Right atrium auricular region (tissue), 2 donors: ENCODE data around the gene HILPDA. TPM values are rescaled to one million over a fixed set of nuclear protein-coding genes. Genes with fewer than 3 reads are reported as not detected.

Experiments
- DNase-seq: peaks from one replicate; pipeline ENCODE4 v3.0.0-alpha.2; 2019; ENCODE audit warnings: low spot score
- H3K27ac ChIP-seq, 2 donors: fragments of 200-600 bp; sonication (generic); 1 replicate in 1 of 2; 2 replicates in 1 of 2; pipeline ENCODE4 v1.5.1; 2016 to 2019
- H3K27me3 ChIP-seq, 2 donors: fragments of 200-600 bp; sonication (generic); one replicate each; pipeline versions ENCODE4 v1.5.1 to v1.6.0; 2017 to 2019
- H3K36me3 ChIP-seq: fragments of 200-600 bp; sonication (generic); one replicate; pipeline ENCODE4 v1.5.1; 2016
- H3K4me1 ChIP-seq, 2 donors: fragments of 200-600 bp; sonication (generic); one replicate each; pipeline versions ENCODE4 v1.5.1 to v1.6.0; 2017 to 2019
- H3K4me3 ChIP-seq, 2 donors: fragments of 200-600 bp; sonication (generic); 1 replicate in 1 of 2; 2 replicates in 1 of 2; pipeline ENCODE4 v1.5.1; 2017 to 2019; ENCODE audit warnings: mild to moderate bottlenecking in 1 of 2, moderate library complexity in 1 of 2
- H3K9me3 ChIP-seq, 2 donors: fragments of 200-600 bp; sonication (generic); one replicate each; pipeline ENCODE4 v1.5.1; 2019
- CTCF ChIP-seq, 2 donors: fragments of 200-600 bp; sonication (generic); IDR thresholded peaks; one replicate each; pipeline ENCODE4 v1.5.1; 2019; ENCODE audit warnings: antibody characterized with exemption in 2 of 2
- total RNA-seq, 2 donors: library from RNA; depleted of rRNA; stranded (reverse); fragments of >200 nt; gene quantifications; one replicate each; pipeline ENCODE4 v1.1.0, GENCODE V29; 2016

The HILPDA gene
- total RNA-seq, 2 donors from 2014 or later, result 4.2 to 7.4 TPM

- TF ChIP-seq CTCF (IDR thresholded peaks at IDR 0.05), result no peak
- H3K4me1 ChIP-seq, result peaks cover 0 to 51% of the 10 kb centered on the region in 2 donors
- no peaks in the 10 kb centered on the region for H3K36me3 ChIP-seq
- no peaks in the 10 kb centered on the region for H3K27me3 ChIP-seq
- H3K9me3 ChIP-seq, result no peaks in the 10 kb centered on the region
- peak overlapping the region; percentile 52 to 71 for H3K4me3 ChIP-seq
- peak; percentile 63 for DNase-seq
- peak overlapping the region; percentile 80 to 88 for H3K27ac ChIP-seq
Measured at GRCh38 chr7:128408709-128409595, 46.7 kb upstream of the HILPDA start.

- H3K27me3 ChIP-seq, result no peaks in the 10 kb centered on the region
- no peaks in the 10 kb centered on the region for H3K36me3 ChIP-seq
- peak in 1 of 2 donors; percentile 10 for TF ChIP-seq CTCF (IDR thresholded peaks at IDR 0.05)
- DNase-seq, result peak; percentile 86
- no peaks in the 10 kb centered on the region for H3K9me3 ChIP-seq
- peaks cover 0 to 42% of the 10 kb centered on the region in 2 donors for H3K4me1 ChIP-seq
- peak within 1 kb of the TSS; percentile 80 to 88 for H3K27ac ChIP-seq
- H3K4me3 ChIP-seq, result peak within 1 kb of the TSS; percentile 52 to 71
Measured at GRCh38 chr7:128409596-128410450, 45.9 kb upstream of the HILPDA start, which contains the start of gene IMPDH1. TSS of gene IMPDH1 (minus strand) at chr7:128409982. CDS start at chr7:128409901, 81 bp downstream.

GRCh38 chr7:128410451-128410753 lies 45.3 kb upstream of the HILPDA start:
- H3K27ac ChIP-seq, result peak overlapping the region; percentile 80 to 88
- H3K27me3 ChIP-seq, result no peaks in the 10 kb centered on the region
- no peaks in the 10 kb centered on the region for H3K9me3 ChIP-seq
- no peak for DNase-seq
- no peak for TF ChIP-seq CTCF (IDR thresholded peaks at IDR 0.05)
- no peaks in the 10 kb centered on the region for H3K36me3 ChIP-seq
- H3K4me1 ChIP-seq, result peaks cover 0 to 36% of the 10 kb centered on the region in 2 donors
- H3K4me3 ChIP-seq, result peak overlapping the region; percentile 52 to 71

DNA sequence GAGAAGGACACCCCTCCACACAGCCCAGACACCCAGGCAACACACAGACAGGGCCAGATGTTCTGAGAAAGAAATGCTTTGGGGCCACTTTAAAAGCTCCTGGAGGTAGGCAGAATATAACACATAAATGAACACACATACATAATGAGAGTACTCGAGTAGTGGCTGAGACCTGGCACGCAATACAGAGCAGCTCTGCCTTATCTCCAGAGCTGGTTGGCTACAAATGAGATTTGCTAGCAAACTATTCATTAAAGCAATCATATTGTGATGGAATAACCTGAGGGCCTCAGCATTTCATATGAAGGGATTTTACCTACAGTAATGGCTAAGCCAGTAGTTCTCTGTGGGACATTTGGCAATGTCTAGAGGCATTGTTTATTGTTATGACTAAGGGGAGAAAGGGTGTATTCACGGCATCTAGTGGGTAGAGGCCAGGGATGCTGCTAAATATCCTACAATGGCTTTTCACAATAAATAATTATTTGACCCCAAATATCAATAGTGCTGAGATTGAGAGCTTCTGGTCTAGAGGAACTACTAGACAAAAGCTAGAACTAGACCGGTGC lies 40.4 kb upstream of the HILPDA start:
- no peak for TF ChIP-seq CTCF (IDR thresholded peaks at IDR 0.05)
- no peaks in the 10 kb centered on the region for H3K27me3 ChIP-seq
- no peaks in the 10 kb centered on the region for H3K36me3 ChIP-seq
- no peak overlapping the region for H3K27ac ChIP-seq
- no peak for DNase-seq
- H3K9me3 ChIP-seq, result no peaks in the 10 kb centered on the region
- H3K4me3 ChIP-seq, result no peak overlapping the region
- H3K4me1 ChIP-seq, result peaks cover 0 to 5% of the 10 kb centered on the region in 2 donors

DNA sequence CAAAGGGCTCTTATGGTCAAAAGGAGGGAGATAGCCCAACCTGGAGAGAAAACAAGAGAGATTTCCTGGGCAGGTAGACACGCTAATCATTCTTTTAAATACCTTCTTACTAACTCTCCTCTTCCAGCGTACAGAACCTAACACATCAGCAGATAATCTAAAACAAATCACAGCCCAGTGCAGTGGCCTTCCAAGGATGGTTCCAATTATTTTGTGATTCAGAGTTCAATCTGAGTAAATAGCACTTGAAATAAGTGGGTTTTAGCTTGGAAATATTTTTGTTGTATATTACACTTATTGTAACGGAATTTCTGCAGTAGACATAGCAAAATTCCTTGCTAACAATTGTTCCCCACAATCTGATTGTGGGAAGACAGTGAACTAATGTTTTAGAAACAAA lies 38.6 kb upstream of the HILPDA start:
- Histone ChIP-seq H3K4me3 (no peak overlapping the region), H3K4me1 (no peaks in the 10 kb centered on the region), H3K27me3 (no peaks in the 10 kb centered on the region), H3K27ac (no peak overlapping the region), H3K9me3 (no peaks in the 10 kb centered on the region), H3K36me3 (no peaks in the 10 kb centered on the region)
- no peak for TF ChIP-seq CTCF (IDR thresholded peaks at IDR 0.05)
- DNase-seq, result no peak
